ENCODE data around the gene NEGR1.

GRCh38 chr1:72218141-72218739 is 64.1 kb downstream of the NEGR1 start:
- TF ChIP-seq CTCF (IDR thresholded peaks at IDR 0.05; ENCODE audit: low read depth, low read length, missing input control) (no peak), REST (IDR thresholded peaks at IDR 0.05) (no peak), JUND (IDR thresholded peaks at IDR 0.05) (no peak), RAD21 (IDR thresholded peaks at IDR 0.05) (no peak)
